Keratinocyte (primary cell): ENCODE measurements around the gene PPRC1. TPM values are rescaled to one million over a fixed set of nuclear protein-coding genes. Genes with fewer than 3 reads are reported as not detected.

ENCODE experiments used
- DNase-seq: peaks from one replicate; pipeline ENCODE4 v3.0.0-alpha.2; 2011; ENCODE audit warnings: low read depth, missing footprints, low spot score
- FAIRE-seq: peaks from 2 replicates; lab custom pipeline; 2011; peaks lifted over from hg19 to GRCh38; lab: Jason Lieb, UNC
- H2AFZ ChIP-seq: 2 replicates; pipeline ENCODE4 v1.6.0; 2012; ENCODE audit warnings: low read length, control low read depth, inconsistent platforms; ENCODE audit not compliant: control insufficient read depth
- H3K27ac ChIP-seq: 2 replicates; pipeline ENCODE4 v1.5.1; 2011; ENCODE audit warnings: low read length; ENCODE audit not compliant: control insufficient read depth, insufficient read depth
- H3K27me3 ChIP-seq: 3 replicates; pipeline ENCODE4 v1.6.0; 2011; ENCODE audit warnings: low read length; ENCODE audit not compliant: control insufficient read depth, insufficient read depth; ENCODE audit errors: extremely low read depth
- H3K36me3 ChIP-seq, 2 experiments: 2 replicates in 1 of 2; 3 replicates in 1 of 2; pipeline ENCODE4 v1.5.1; 2011; ENCODE audit warnings: low read length in 2 of 2, mild to moderate bottlenecking in 1 of 2; ENCODE audit not compliant: control insufficient read depth in 2 of 2, insufficient read depth in 2 of 2; ENCODE audit errors: extremely low read depth in 1 of 2
- H3K4me1 ChIP-seq: 3 replicates; pipeline ENCODE4 v1.5.1; 2011; ENCODE audit warnings: low read length; ENCODE audit not compliant: control insufficient read depth, insufficient read depth; ENCODE audit errors: extremely low read depth
- H3K4me2 ChIP-seq: 3 replicates; pipeline ENCODE4 v1.6.0; 2011; ENCODE audit warnings: low read depth, low read length; ENCODE audit not compliant: control insufficient read depth, insufficient read depth; ENCODE audit errors: extremely low read depth
- H3K4me3 ChIP-seq, 3 experiments: fragments of 200-600 bp in 1 of 3; sonication (generic) in 1 of 3; 2 replicates in 2 of 3; 3 replicates in 1 of 3; pipeline ENCODE4 v1.5.1; 2011 to 2016; ENCODE audit warnings: low read length in 3 of 3, mild to moderate bottlenecking in 3 of 3, control low read depth in 2 of 3, inconsistent platforms in 1 of 3, low read depth in 1 of 3, mixed read lengths in 1 of 3, mixed run types in 1 of 3, moderate library complexity in 1 of 3; ENCODE audit not compliant: control insufficient read depth in 2 of 3, insufficient read depth in 2 of 3; ENCODE audit errors: extremely low read depth in 1 of 3
- H3K79me2 ChIP-seq: 2 replicates; pipeline ENCODE4 v1.6.0; 2012; ENCODE audit warnings: low read length; ENCODE audit not compliant: control insufficient read depth, insufficient read depth
- H3K9ac ChIP-seq: 3 replicates; pipeline ENCODE4 v1.6.0; 2011; ENCODE audit warnings: low read length; ENCODE audit not compliant: control insufficient read depth, insufficient read depth; ENCODE audit errors: extremely low read depth
- H3K9me1 ChIP-seq: 3 replicates; pipeline ENCODE4 v1.6.0; 2011; ENCODE audit warnings: low read length; ENCODE audit not compliant: control insufficient read depth, insufficient read depth; ENCODE audit errors: extremely low read depth
- H3K9me3 ChIP-seq: 2 replicates; pipeline ENCODE4 v1.5.1; 2012; ENCODE audit warnings: low read depth, low read length; ENCODE audit not compliant: control insufficient read depth
- H4K20me1 ChIP-seq: 3 replicates; pipeline ENCODE4 v1.6.0; 2011; ENCODE audit warnings: low read length; ENCODE audit not compliant: control insufficient read depth, insufficient read depth; ENCODE audit errors: extremely low read depth
- EZH2 ChIP-seq: IDR thresholded peaks from one replicate; pipeline ENCODE4 v1.6.1; 2012; ENCODE audit warnings: inconsistent platforms, mild to moderate bottlenecking, low read length, moderate library complexity
- dilution Hi-C: fragments of 300-500 bp; cut with MboI; formaldehyde crosslinking; loops from one replicate; pipeline ENCODE4 v1.7.0; 2020; ENCODE audit warnings: low sequenced_read_pairs; ENCODE audit not compliant: extremely low pct_ligation_motif_present
- polyA plus RNA-seq, 5 experiments: library from polyadenylated mRNA; depleted of rRNA in 3 of 5; stranded (reverse) in 3 of 5; stranded (forward) in 1 of 5; unstranded in 1 of 5; fragments of >200 nt; gene quantifications; 1 replicate in 1 of 5; 2 replicates in 3 of 5; 3 replicates in 1 of 5; pipeline versions ENCODE4 v1.2.1 to v1.2.3, GENCODE V29; 2011 to 2012; ENCODE audit warnings: missing spikeins in 2 of 5, low read depth in 1 of 5, low replicate concordance in 1 of 5
- small RNA-seq, 3 experiments: library from RNA; depleted of rRNA; stranded (forward); fragments of <200 nt; gene quantifications; one replicate each; pipeline ENCODE3, GENCODE V24; 2012; ENCODE audit warnings: low read depth in 3 of 3, low replicate concordance in 1 of 3; ENCODE audit not compliant: insufficient read length in 3 of 3
- TF ChIP-seq, protein P1 (sequence below), 3 experiments: IDR thresholded peaks in 1 of 3; conservative IDR thresholded peaks in 1 of 3; optimal IDR thresholded peaks in 1 of 3; 2 replicates in 2 of 3; 3 replicates in 1 of 3; pipeline versions ENCODE3 to v1.5.1; 2011; ENCODE audit warnings: low read length in 3 of 3, mild to moderate bottlenecking in 3 of 3, moderate library complexity in 2 of 3, control low read depth in 1 of 3, inconsistent platforms in 1 of 3; ENCODE audit not compliant: insufficient read depth in 2 of 3; ENCODE audit errors: extremely low read depth in 1 of 3

PPRC1 gene
- polyA plus RNA-seq, 1 donor (not counting 4 experiments of a cell fraction or from before 2014, with no cell fraction given) = 17.9 TPM

DNA sequence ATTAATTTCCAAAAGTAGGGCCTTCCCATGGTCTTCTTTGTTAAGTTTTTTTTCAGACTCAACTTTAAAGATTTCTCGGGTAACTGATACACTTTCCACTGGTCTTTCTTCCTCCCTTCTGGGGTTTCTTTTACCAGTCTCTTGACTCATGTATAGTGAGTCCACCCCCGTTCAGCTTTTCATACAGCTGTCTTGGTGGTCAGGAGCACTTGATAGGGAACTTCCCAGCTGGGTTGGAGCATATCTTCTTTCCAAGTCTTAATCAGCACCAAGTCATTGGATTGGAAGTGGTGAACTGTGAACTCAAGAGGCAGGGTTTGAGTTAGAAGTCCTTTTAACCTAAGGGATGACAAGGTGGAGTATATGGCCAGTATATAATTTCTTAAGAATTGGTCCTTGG lies 64.1 kb downstream of the PPRC1 start:
- no peak overlapping the region for H3K9ac ChIP-seq
- no peak for DNase-seq
- no peak overlapping the region for H3K4me2 ChIP-seq
- H3K27ac ChIP-seq = no peak overlapping the region
- H4K20me1 ChIP-seq = no peaks in the 10 kb centered on the region
- H3K27me3 ChIP-seq = peaks cover 3% of the 10 kb centered on the region
- dilution Hi-C loops = no loop called here
- no peak overlapping the region for H3K4me3 ChIP-seq
- no peaks in the 10 kb centered on the region for H3K9me1 ChIP-seq
- no peaks in the 10 kb centered on the region for H3K9me3 ChIP-seq
- no peak overlapping the region for H2AFZ ChIP-seq
- no peak for FAIRE-seq
- TF ChIP-seq, protein P1, sequence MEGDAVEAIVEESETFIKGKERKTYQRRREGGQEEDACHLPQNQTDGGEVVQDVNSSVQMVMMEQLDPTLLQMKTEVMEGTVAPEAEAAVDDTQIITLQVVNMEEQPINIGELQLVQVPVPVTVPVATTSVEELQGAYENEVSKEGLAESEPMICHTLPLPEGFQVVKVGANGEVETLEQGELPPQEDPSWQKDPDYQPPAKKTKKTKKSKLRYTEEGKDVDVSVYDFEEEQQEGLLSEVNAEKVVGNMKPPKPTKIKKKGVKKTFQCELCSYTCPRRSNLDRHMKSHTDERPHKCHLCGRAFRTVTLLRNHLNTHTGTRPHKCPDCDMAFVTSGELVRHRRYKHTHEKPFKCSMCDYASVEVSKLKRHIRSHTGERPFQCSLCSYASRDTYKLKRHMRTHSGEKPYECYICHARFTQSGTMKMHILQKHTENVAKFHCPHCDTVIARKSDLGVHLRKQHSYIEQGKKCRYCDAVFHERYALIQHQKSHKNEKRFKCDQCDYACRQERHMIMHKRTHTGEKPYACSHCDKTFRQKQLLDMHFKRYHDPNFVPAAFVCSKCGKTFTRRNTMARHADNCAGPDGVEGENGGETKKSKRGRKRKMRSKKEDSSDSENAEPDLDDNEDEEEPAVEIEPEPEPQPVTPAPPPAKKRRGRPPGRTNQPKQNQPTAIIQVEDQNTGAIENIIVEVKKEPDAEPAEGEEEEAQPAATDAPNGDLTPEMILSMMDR (optimal IDR thresholded peaks at IDR 0.05 in 1 of 3, IDR thresholded peaks at IDR 0.05 in 1 of 3, conservative IDR thresholded peaks at IDR 0.05 in 1 of 3; ENCODE audit: extremely low read depth in 1 of 3, insufficient read depth in 2 of 3, low read length in 3 of 3) = no peak
- no peak for TF ChIP-seq EZH2
- no peaks in the 10 kb centered on the region for H3K79me2 ChIP-seq
- H3K36me3 ChIP-seq = no peaks in the 10 kb centered on the region
- H3K4me1 ChIP-seq = no peaks in the 10 kb centered on the region

DNA sequence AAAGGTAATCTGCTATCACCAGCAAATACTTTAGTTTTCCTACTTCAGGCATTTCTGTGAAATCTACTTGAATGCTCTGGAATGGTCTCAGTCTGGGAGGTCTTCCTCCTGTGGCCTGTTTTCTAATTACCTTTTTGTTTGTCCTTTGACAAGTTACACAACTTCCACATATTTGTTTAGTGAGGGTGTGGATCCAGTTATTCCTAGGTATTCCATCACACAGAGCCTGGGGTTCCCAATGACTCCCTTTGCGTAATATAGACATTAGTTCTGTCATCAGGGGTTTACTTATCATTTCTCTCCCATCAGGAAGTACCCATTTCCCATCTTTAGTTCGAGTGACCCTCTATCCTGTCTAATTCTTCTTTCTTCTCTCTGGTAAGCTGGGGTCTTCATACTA lies 65.2 kb downstream of the PPRC1 start:
- dilution Hi-C loops = no loop called here
- FAIRE-seq (no peak), DNase-seq (no peak)
- no peaks in the 10 kb centered on the region for H3K9me1 ChIP-seq
- peaks cover 3% of the 10 kb centered on the region for H3K27me3 ChIP-seq
- H3K4me3 ChIP-seq = no peak overlapping the region
- no peaks in the 10 kb centered on the region for H3K4me1 ChIP-seq
- H3K4me2 ChIP-seq = no peak overlapping the region
- no peaks in the 10 kb centered on the region for H3K79me2 ChIP-seq
- H4K20me1 ChIP-seq = no peaks in the 10 kb centered on the region
- H3K36me3 ChIP-seq = no peaks in the 10 kb centered on the region
- no peak overlapping the region for H3K27ac ChIP-seq
- H3K9me3 ChIP-seq = no peaks in the 10 kb centered on the region
- H2AFZ ChIP-seq = no peak overlapping the region
- TF ChIP-seq, protein P1 (optimal IDR thresholded peaks at IDR 0.05 in 1 of 3, IDR thresholded peaks at IDR 0.05 in 1 of 3, conservative IDR thresholded peaks at IDR 0.05 in 1 of 3; ENCODE audit: extremely low read depth in 1 of 3, insufficient read depth in 2 of 3, low read length in 3 of 3) = no peak
- no peak for TF ChIP-seq EZH2
- H3K9ac ChIP-seq = no peak overlapping the region

Small RNA genes lying within 50 kb of the gene (small RNA-seq; reads per million reads assigned to genes)
- 0 reads per million in 3 experiments for gene AL500527.1
- 0 reads per million in 3 experiments for gene AL500527.2

Other genes starting within 250 kb of the PPRC1 start
- gene ARMH3, start 76.9 kb upstream of the PPRC1 start, polyA plus RNA-seq = 23.2 to 25.3 TPM (median 25.2 TPM) in 3 replicates
- gene HPS6, start 67.7 kb upstream of the PPRC1 start, polyA plus RNA-seq = 8.6 to 15.7 TPM (median 13.3 TPM) in 3 replicates
- gene LDB1, start 12.7 kb upstream of the PPRC1 start, polyA plus RNA-seq = 71.7 to 166 TPM (median 97.3 TPM) in 3 replicates
- 76.2 to 195 TPM (median 126 TPM) in 3 replicates for gene NOLC1, start 19.3 kb downstream of the PPRC1 start, polyA plus RNA-seq
- 0.10 to 0.42 TPM (median 0.26 TPM) in 3 replicates for gene ELOVL3, start 93.3 kb downstream of the PPRC1 start, polyA plus RNA-seq
- gene PITX3, start 108.5 kb downstream of the PPRC1 start, polyA plus RNA-seq = not detected in 3 replicates
- gene GBF1, start 112.5 kb downstream of the PPRC1 start, polyA plus RNA-seq = 14.7 to 27.0 TPM (median 17.4 TPM) in 3 replicates